Loucy (cell line): ENCODE results near the gene PEX14.

Source experiments
- CTCF ChIP-seq: fragments of 200-600 bp; sonication (generic); conservative IDR thresholded peaks from 2 replicates; pipeline ENCODE4 v1.5.1; 2014; ENCODE audit warnings: mild to moderate bottlenecking, antibody characterized with exemption, low read length
- EZH2phosphoT487 ChIP-seq: fragments of 200-600 bp; IDR thresholded peaks from 2 replicates; pipeline ENCODE4 v1.6.1; 2018; ENCODE audit warnings: antibody characterized with exemption, mild to moderate bottlenecking, moderate library complexity, borderline replicate concordance

GRCh38 chr1:10644307-10645128 lies 169.8 kb downstream of the PEX14 start:
- TF ChIP-seq CTCF (no peak), EZH2phosphoT487 (no peak)
